HG03565 (cell line): ENCODE measurements around the gene GNPDA1.
A peak's percentile ranks its signal among the peaks of the same experiment; 100 is the strongest.
"Not testable (repeated sequence)": the region's sequence is repeated elsewhere in the genome, so short reads cannot be mapped to it uniquely, and the experiment has no call there.

Source experiments
- ATAC-seq: cut with Tn5 transposase; IDR thresholded peaks from one replicate; pipeline ENCODE4 v1.9.1; 2021; ENCODE audit warnings: mild to moderate bottlenecking, moderate library complexity; ENCODE audit not compliant: unreplicated experiment

Gene GNPDA1

GRCh38 chr5:142012792-142013388, at the start of gene GNPDA1:
Gene GNPDA1, minus strand, starts transcription at chr5:142013027. Its CDS starts 992 bp downstream, at chr5:142012035.
- peak; percentile 67 for ATAC-seq

GRCh38 chr5:142059304-142059940, 46.6 kb upstream of the GNPDA1 start:
- ATAC-seq = no peak

- no peak for ATAC-seq
Observed at GRCh38 chr5:142057697-142058056, 44.9 kb upstream of the GNPDA1 start.

DNA sequence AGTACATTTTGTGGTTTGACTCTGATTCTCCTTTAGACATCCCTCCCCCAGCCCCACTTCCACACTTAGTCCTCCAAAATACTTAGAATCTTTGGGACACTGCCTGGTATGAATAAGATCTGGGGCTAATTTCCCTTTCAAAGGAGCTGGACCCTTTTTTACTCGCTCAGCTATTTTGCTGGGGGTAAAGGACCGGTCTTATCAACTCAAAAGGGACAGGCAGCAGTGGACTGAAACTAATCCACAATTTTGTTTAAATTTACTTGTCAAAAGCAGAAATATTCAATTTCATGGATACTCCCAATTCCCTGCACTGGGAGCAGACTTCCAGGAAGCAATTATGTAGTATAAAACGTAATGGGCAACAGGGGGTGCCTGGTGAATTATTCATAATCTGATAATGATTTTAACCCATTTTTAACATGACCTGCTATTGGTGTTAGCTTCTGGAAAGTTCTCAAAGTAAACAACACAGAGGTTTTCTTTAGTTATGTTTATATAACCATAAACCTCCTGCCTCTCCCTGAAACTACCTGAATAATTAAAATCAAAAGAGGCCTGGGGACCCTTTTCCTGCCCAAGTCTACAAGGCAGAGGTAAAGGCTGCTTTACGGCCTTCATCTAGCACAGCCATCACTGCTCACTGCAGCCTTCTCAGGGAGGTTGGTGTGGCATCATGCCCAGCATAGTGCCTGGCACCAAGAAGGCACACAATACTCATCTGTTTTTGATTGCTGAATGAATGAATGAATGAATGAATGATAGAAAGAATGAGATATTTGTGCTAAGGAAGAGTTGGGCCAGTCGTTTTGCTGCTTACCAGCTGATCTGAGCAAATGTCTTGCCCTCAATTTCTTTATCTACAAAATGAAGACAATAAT, 44.2 kb upstream of the GNPDA1 start:
- ATAC-seq = no peak

DNA sequence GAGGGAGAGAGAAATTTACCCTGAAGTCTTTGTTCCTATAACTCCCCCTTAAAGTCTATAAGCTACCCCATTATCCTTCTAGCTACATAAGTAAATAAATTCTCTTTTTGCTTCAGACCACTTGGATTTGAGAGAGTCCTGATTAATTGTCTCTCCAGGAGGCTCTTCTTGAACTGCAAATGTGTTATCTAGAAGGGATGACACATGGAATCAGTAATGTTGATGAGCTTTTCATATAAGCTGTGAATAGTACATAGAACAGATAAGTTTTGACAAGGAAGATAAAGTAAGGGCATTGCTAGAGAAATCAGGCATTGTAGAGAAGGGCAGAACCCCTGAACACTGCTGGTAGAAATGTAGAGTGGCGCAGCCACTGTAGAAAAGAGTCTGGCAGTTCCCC, 42.5 kb upstream of the GNPDA1 start:
- no peak for ATAC-seq

GRCh38 chr5:142053426-142054151, 40.8 kb upstream of the GNPDA1 start:
- no peak for ATAC-seq

DNA sequence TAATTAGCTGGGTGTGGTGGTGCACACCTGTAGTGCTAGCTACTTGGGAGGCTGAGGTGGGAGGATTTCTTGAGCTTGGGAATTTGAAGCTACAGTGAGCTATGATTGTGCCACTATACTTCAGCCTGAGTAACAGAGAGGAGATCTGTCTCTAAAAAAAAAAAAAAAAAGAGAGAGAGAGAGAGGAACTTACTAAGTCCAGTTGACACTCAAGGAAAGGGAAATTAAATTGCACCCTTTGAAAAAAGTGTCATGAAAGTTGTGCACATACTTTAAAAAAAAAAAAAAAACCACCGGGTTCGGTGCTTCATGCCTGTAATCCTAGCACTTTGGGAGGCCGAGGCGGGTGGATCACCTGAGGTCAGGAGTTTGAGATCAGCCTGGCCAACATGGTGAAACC, 39.2 kb upstream of the GNPDA1 start:
- ATAC-seq = not testable (repeated sequence)

- ATAC-seq = no peak
Observed at GRCh38 chr5:142048272-142048671, 35.4 kb upstream of the GNPDA1 start.

DNA sequence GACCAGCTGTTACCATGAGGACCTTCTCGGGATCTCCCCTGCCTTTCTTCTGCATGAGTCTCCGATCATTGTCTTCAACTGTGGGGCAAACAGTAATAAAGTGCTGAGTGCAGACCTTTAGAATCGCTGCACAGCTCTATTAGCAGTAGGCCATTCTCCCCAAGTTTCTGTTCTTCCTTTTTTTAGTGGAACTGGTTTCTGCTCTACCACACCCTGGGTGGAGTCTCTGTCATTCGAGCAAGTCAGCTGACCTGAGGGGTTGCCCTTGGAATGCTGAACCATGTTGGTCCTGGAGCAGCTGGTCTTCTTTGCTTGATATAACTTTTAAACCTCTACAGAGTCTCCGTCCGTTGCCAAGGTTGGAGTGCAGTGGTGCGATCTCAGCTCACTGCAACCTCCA, 33.4 kb upstream of the GNPDA1 start:
- ATAC-seq = no peak

GRCh38 chr5:142040881-142041280, 28.1 kb upstream of the GNPDA1 start:
- not testable (repeated sequence) for ATAC-seq

- no peak for ATAC-seq
Observed at GRCh38 chr5:142040285-142040684, 27.5 kb upstream of the GNPDA1 start.

GRCh38 chr5:142038735-142039134, 25.9 kb upstream of the GNPDA1 start:
- no peak for ATAC-seq

DNA sequence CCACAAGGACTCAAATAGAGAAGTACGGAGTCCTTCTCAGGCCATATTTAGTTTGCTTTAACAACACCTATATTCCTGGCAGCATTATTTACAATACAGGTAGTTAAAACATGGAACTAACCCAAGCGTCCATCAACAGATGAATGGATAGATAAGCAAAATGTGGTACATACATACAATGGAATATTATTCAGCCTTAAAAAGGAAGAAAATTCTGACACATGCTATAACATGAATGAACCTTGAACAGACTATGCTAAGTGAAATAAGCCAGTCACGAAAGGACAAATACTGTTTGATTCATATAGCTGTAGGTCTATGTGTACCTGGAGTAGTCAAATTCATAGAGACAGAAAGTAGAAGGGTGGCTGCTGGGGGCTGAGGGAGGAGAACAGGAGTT, 24.8 kb upstream of the GNPDA1 start:
- not testable (repeated sequence) for ATAC-seq

- no peak for ATAC-seq
Observed at GRCh38 chr5:142036918-142037317, 24.1 kb upstream of the GNPDA1 start.

DNA sequence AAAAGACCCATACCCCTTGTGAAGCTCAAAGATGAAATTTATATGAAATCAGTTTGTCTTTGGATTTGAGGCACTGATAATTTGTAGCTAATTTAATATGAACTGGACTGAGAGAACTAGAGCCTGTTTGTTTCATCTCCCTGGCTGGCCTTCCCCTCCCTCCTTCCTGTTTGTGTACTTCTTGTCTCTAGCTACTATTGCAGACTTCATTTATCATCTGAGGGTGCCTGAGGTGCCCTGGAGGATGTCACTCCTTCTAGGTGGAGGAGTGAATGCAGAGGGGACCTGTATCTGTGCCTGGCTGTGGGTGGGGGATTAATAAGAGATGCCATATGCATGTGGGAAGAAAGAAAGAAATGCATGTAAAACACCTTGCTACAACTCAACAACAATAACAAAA, 22.2 kb upstream of the GNPDA1 start:
- ATAC-seq = no peak

- ATAC-seq = not testable (repeated sequence)
Observed at GRCh38 chr5:142033632-142034567, 21.1 kb upstream of the GNPDA1 start.

- no peak for ATAC-seq
Observed at GRCh38 chr5:142032747-142033631, 20.2 kb upstream of the GNPDA1 start.

GRCh38 chr5:142032150-142032549, 19.3 kb upstream of the GNPDA1 start:
- no peak for ATAC-seq

GRCh38 chr5:142025637-142026036, 12.8 kb upstream of the GNPDA1 start:
- ATAC-seq = no peak
